ENCODE data around the gene UBL3. TPM values are rescaled to one million over a fixed set of nuclear protein-coding genes. Genes with fewer than 3 reads are reported as not detected.

The UBL3 gene
- total RNA-seq, 4 donors from 2014 or later = 32.4 to 44.2 (median 38.1) TPM

DNA sequence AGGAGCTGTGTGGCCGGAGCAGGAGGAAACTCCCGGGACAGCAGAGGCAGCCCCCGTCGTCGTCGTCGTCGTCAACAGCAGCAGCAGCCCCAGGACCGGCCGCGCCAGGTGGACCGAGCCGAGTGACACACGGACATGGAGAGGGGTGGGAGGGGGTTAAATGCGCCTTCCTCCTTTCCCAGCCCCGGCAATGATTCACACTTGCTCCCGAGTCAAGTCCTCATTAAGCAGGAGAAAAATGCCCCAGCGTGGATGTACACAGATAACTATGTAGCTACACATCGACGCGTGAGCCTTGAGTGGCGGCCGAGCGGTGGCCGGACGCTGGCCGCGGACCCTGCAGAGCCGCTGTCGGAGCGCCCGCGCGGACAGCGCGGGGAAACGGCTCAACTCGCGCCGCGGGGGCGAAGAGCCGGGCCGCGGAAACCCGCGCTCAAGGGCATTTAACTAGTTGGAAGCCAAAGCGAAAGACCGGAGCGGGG is 645 bp downstream of the UBL3 start:
- TF ChIP-seq, protein P1, sequence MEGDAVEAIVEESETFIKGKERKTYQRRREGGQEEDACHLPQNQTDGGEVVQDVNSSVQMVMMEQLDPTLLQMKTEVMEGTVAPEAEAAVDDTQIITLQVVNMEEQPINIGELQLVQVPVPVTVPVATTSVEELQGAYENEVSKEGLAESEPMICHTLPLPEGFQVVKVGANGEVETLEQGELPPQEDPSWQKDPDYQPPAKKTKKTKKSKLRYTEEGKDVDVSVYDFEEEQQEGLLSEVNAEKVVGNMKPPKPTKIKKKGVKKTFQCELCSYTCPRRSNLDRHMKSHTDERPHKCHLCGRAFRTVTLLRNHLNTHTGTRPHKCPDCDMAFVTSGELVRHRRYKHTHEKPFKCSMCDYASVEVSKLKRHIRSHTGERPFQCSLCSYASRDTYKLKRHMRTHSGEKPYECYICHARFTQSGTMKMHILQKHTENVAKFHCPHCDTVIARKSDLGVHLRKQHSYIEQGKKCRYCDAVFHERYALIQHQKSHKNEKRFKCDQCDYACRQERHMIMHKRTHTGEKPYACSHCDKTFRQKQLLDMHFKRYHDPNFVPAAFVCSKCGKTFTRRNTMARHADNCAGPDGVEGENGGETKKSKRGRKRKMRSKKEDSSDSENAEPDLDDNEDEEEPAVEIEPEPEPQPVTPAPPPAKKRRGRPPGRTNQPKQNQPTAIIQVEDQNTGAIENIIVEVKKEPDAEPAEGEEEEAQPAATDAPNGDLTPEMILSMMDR (IDR thresholded peaks at IDR 0.05; ENCODE audit: low read depth) = no peak

DNA sequence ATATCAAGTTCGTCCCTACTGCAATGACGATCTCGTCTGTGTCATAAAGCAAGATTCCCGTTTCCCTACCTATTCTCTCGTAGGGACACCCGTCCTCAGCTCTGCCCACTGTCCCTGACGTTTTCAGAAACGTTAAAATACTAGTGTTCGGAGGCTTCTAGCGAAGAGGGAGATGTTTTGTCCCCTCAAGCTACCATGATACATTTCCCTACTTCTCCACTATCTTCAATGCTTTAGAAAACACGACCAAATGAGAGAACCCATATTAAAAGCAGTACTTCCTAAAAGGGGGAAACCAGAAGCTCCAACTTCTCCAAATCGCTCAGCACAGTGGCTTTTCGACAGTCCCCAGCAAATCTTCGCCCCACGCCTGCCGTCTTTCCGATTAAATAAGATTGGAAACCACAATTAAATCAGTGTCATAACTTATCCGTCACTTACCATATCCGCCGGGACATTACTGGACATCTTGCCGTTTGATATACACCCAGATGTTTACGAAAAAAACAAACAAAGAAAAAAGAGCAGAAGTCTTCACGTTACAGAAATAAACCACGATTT is 1.3 kb downstream of the UBL3 start:
- TF ChIP-seq, protein P1 (IDR thresholded peaks at IDR 0.05; ENCODE audit: low read depth) = no peak

DNA sequence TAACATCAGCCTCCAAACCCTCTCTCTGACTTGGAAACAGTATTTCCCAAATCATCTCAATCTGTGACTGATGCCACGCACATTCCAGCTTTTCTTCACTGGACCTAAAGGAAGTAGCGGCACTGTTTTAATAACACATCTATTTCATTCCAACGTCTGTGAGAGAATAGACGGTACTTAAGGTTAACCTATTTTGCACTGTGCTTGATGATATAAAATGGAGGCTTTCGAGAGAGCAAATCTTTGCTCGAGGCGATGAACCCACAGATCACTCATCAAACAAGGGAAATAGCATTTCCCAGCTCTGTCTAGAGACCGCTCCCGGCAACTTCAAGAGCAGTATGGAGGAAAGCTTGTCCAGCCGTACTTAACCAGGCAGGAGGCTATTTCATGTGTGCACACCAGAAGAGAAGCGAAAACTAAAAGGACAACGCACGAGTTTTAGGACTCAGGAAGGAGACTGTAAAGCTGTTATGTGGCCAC is 2.9 kb downstream of the UBL3 start:
- TF ChIP-seq, protein P1 (IDR thresholded peaks at IDR 0.05; ENCODE audit: low read depth) = no peak

DNA sequence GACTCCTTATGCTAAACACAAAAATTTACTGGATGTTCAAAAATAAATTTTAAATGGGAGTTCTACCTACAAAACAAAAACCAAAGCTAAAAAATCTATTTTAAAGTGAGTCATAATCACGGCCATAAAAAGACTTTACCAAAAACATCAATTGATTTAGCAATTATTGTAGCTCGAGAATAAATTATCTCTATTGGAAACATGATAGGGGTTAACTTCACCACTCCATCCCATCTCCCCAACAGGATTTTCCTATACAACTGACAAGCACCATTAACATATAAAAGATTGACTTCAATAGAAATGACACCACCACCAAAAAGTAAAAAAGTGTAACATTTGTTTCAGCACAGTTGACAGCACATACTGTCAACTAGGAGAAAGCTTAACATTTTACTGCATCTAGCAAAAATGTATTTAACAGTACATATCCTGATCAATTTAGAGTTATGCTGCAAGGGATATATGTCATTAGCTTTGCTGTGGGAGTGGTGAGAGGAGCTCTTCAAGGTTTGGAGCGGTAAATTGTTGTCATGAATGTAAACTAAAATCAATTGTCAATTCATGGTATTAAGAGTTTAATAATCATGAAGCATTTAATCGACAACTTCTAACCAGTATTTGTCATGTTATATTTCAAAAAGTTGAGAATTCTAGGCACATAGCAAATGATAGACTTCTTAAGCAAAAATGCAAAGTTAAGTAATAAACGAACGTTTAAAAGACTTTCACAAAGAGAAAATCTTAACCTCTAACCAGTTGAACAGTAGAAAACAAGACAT is 3.8 kb downstream of the UBL3 start:
- TF ChIP-seq, protein P1 (IDR thresholded peaks at IDR 0.05; ENCODE audit: low read depth) = no peak

DNA sequence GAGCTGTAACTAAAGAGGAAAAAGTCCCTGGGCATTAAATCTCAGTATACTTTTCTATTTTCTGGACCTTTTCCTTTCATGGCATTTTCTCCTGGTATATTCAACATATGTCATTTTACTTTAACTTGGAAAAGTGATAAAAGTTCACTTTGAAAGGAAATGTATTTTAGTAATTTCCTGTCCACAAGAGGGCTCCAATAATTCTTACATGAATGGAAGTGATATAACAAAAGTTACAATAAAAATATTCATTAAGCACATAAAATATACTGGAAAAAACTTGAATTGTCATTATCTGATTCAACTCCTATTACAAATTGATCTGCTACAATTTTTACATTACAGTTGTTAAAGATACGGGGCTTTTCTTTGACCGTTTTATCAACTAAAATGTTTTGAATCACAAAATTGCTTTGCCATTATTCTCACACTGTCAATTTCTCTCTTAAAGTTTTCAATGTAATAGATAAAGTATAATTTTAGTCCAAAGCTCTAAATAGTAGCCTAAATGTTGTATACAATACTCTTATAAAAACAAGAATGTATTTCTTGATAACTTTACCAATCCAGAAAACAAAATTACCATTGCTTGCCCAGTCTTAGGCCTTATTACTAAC is 4.9 kb downstream of the UBL3 start:
- TF ChIP-seq, protein P1 (IDR thresholded peaks at IDR 0.05; ENCODE audit: low read depth) = no peak

DNA sequence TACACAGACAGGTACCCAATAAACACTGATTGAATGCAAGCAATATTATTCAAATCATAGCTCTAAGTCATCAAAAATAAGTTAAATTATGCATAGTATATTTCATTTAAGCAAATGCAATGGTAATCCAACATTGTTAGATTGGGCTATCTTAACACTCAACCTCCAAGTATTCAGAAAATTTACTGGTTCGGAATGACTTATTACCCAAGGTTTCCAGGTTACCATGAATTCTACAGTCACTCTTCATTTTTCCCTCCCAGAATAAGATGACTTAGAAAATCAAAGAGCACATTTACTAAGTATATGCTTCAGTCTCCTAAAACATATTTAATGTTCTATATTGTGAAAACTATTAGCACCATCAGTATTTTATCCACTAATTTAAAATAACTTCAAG is 6.0 kb downstream of the UBL3 start:
- TF ChIP-seq, protein P1 (IDR thresholded peaks at IDR 0.05; ENCODE audit: low read depth) = no peak

DNA sequence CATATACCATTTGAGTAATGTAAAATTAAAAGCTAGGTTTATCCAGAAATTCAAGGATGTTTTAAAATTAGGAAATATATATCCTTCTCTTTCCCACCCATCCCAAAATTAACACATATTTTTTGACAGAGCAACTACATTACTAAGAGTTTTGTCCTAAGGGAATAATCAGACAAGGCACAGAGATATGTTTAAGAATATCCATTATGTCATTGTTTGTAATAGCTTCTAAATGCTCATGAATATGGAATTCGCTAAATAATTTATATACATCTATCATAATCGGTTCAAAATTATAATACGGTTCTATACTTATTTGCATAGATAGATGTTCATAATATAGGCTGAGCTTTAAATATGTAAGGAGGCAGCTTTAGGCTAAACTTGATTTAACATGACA is 9.8 kb downstream of the UBL3 start:
- TF ChIP-seq, protein P1 (IDR thresholded peaks at IDR 0.05; ENCODE audit: low read depth) = no peak

Data from subcutaneous adipose tissue (tissue), 4 donors.